Smooth muscle cell (in vitro differentiated cells): ENCODE measurements around the gene TSPAN5. TPM values are rescaled to one million over a fixed set of nuclear protein-coding genes. Genes with fewer than 3 reads are reported as not detected.

ENCODE experiments used
- DNase-seq: peaks from one replicate; lab custom pipeline; 2025; ENCODE audit not compliant: unreplicated experiment; lab: John Stamatoyannopoulos, UW
- H2AFZ ChIP-seq: fragments of 200-600 bp; sonication (generic); 2 replicates; pipeline ENCODE4 v1.6.0; 2016; ENCODE audit warnings: antibody characterized with exemption, low read depth, mild to moderate bottlenecking
- H3F3A ChIP-seq: fragments of 200-600 bp; sonication (generic); 2 replicates; pipeline ENCODE4 v1.6.0; 2017; ENCODE audit warnings: antibody characterized with exemption, low read depth
- H3K27ac ChIP-seq: fragments of 200-600 bp; sonication (generic); 2 replicates; pipeline ENCODE4 v1.5.1; 2016; ENCODE audit warnings: low read depth, mild to moderate bottlenecking
- H3K27me3 ChIP-seq: fragments of 200-600 bp; sonication (generic); 2 replicates; pipeline ENCODE4 v1.6.1; 2016; ENCODE audit warnings: low read depth, mild to moderate bottlenecking
- H3K36me3 ChIP-seq: fragments of 200-600 bp; sonication (generic); 2 replicates; pipeline ENCODE4 v1.5.1; 2016; ENCODE audit warnings: low read depth
- H3K4me1 ChIP-seq: fragments of 200-600 bp; sonication (generic); 2 replicates; pipeline ENCODE4 v1.5.1; 2016; ENCODE audit warnings: low read depth
- H3K4me2 ChIP-seq: fragments of 200-600 bp; sonication (generic); 2 replicates; pipeline ENCODE4 v1.6.0; 2016; ENCODE audit warnings: mild to moderate bottlenecking
- H3K4me3 ChIP-seq: fragments of 200-600 bp; sonication (generic); 2 replicates; pipeline ENCODE4 v1.5.1; 2016; ENCODE audit warnings: mild to moderate bottlenecking
- H3K79me2 ChIP-seq: fragments of 200-600 bp; sonication (generic); 2 replicates; pipeline ENCODE4 v1.6.0; 2016; ENCODE audit warnings: low read depth, mild to moderate bottlenecking
- H3K9ac ChIP-seq: fragments of 200-600 bp; sonication (generic); 2 replicates; pipeline ENCODE4 v1.6.0; 2016; ENCODE audit warnings: low read depth
- H3K9me3 ChIP-seq: fragments of 200-600 bp; sonication (generic); replicated peaks from 2 replicates; pipeline ENCODE4 v1.5.1; 2016; ENCODE audit warnings: low read depth
- H4K20me1 ChIP-seq: fragments of 200-600 bp; sonication (generic); 2 replicates; pipeline ENCODE4 v1.6.0; 2016; ENCODE audit warnings: low read depth
- WGBS: methylation state at CpG from one replicate; pipeline ENCODE4 v1.1.7; 2016; ENCODE audit warnings: low lambda C conversion rate; 5-methylcytosine and 5-hydroxymethylcytosine counted together
- polyA plus RNA-seq: library from polyadenylated mRNA; unstranded; fragments of >200 nt; fragmentation: Nextera tagmentation; extraction: Ambion mirVana; gene quantifications from 2 replicates; pipeline ENCODE4 v1.2.1, GENCODE V29; 2016
- total RNA-seq: library from RNA; depleted of rRNA; stranded (reverse); fragments of >200 nt; gene quantifications from 2 replicates; pipeline ENCODE4 v1.2.3, GENCODE V29; 2014
- TF ChIP-seq, protein P1 (sequence below): fragments of 200-600 bp; sonication (generic); IDR thresholded peaks from 2 replicates; pipeline ENCODE4 v1.5.1; 2017; ENCODE audit warnings: borderline replicate concordance, mild to moderate bottlenecking, antibody characterized with exemption; ENCODE audit not compliant: insufficient read depth, poor library complexity, severe bottlenecking

TSPAN5 gene
- total and polyA plus RNA-seq, 2 experiments from 2014 or later, result 28.3 to 35.8 TPM

DNA sequence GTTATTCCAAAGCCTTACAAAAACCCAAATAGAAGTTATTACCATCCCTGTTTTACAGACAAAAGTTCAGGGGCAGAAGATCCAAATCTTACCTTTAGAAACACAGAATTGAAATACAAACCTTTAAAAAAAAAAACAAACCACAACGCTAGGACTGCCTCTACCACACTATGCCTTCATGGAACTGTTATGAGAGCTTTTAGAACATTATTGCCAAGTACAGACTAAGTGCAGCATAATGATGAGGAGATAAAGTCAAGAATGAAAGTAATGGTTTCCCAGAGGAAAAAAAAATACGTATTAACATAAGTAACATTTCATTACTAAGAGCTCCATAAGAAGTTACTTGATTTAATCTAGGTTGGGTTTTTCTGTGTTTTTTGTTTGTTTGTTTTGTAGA, 34.3 kb downstream of the TSPAN5 start:
- H3K9ac ChIP-seq, result no peak overlapping the region
- H3K27ac ChIP-seq, result no peak overlapping the region
- peaks cover 46% of the 10 kb centered on the region for H3K4me1 ChIP-seq

DNA sequence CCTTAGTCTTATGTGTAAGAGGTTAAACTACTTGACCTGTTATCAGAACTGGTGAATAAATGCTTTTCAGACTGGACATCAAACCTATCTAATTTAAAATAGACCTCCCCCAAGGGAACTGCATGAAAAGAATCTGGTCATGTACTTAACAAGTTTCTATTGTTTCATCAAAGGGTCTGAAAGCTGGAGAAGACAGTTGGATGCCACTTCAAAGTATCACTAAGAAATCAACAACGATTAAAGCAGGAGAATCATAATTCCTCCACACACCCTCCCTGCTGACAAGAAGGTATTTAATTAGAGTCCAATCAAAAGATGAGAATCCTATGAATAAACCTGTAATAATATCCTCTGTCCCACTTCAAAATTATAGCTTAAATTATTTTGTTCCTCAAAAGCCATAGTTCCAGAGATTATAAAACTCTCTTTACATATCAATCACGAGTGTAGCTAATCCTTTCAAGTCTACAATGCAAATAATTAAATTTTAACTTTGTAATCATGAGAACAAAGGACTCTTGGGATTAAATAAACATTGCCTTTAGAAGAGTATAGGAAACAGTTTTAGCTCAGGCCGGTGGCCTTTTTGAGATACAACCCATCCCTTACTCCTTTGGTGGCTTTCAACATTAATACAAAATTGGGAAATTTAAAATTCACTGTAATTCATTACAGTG, 35.1 kb downstream of the TSPAN5 start:
- Histone ChIP-seq H3F3A (peaks cover 10% of the 10 kb centered on the region), H3K4me3 (no peak overlapping the region), H3K9ac (no peak overlapping the region), H3K9me3 (no peaks in the 10 kb centered on the region), H3K79me2 (peaks cover 100% of the 10 kb centered on the region), H3K4me1 (peaks cover 46% of the 10 kb centered on the region), H3K27me3 (no peaks in the 10 kb centered on the region), H3K36me3 (no peaks in the 10 kb centered on the region), H3K27ac (no peak overlapping the region), H3K4me2 (no peak overlapping the region), H4K20me1 (no peaks in the 10 kb centered on the region), H2AFZ (no peak overlapping the region)
- WGBS, result 78% methylated on average over 3 of the region's 3 CpGs
- no peak for DNase-seq
- TF ChIP-seq, protein P1, sequence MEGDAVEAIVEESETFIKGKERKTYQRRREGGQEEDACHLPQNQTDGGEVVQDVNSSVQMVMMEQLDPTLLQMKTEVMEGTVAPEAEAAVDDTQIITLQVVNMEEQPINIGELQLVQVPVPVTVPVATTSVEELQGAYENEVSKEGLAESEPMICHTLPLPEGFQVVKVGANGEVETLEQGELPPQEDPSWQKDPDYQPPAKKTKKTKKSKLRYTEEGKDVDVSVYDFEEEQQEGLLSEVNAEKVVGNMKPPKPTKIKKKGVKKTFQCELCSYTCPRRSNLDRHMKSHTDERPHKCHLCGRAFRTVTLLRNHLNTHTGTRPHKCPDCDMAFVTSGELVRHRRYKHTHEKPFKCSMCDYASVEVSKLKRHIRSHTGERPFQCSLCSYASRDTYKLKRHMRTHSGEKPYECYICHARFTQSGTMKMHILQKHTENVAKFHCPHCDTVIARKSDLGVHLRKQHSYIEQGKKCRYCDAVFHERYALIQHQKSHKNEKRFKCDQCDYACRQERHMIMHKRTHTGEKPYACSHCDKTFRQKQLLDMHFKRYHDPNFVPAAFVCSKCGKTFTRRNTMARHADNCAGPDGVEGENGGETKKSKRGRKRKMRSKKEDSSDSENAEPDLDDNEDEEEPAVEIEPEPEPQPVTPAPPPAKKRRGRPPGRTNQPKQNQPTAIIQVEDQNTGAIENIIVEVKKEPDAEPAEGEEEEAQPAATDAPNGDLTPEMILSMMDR, result no peak

More for the DNA sequence above, 34.3 kb downstream of the TSPAN5 start:
- no peak for DNase-seq
- Histone ChIP-seq H3K4me3 (no peak overlapping the region), H3K9me3 (no peaks in the 10 kb centered on the region), H3K27me3 (no peaks in the 10 kb centered on the region), H3K4me2 (no peak overlapping the region), H3F3A (peaks cover 16% of the 10 kb centered on the region), H4K20me1 (no peaks in the 10 kb centered on the region), H3K79me2 (peaks cover 100% of the 10 kb centered on the region), H3K36me3 (no peaks in the 10 kb centered on the region), H2AFZ (no peak overlapping the region)
- 75% methylated on average over 2 of the region's 2 CpGs for WGBS
- TF ChIP-seq, protein P1, result no peak

DNA sequence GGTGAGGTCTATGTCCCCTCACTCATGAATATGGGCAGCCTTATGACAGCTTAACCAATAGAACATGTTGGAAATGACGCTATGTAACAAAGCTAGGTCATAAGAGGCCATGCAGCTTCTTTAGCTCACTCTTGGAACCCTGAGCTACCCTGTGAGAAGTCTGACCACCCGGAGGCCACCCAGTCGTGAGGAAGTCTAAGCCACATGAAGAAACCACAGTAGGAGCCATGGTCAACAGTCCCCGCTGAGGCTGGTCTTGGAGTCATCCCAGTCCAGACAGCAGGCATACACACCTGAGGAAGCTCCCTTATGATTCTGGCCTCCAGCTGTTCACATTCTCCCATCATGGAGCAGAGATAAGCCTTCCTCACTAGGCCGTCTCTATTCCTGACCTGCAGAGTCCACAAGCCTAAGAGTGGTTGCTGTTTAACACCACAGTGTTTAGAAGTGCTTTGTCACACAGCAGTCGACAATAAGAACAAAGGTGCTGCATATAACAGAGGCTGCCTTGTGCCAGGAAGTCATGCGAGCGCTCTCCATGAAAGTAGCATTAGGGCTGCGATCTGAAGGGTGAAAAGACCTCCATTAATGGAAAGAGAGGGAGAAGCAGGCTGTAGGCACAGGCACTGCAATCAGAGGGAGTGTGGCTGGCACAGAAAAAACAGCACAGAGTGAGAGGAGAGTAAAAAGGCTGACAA, 38.2 kb downstream of the TSPAN5 start:
- peaks cover 25% of the 10 kb centered on the region for H3K4me1 ChIP-seq
- no peaks in the 10 kb centered on the region for H4K20me1 ChIP-seq
- H3K4me2 ChIP-seq, result no peak overlapping the region
- DNase-seq, result no peak
- no peaks in the 10 kb centered on the region for H3K36me3 ChIP-seq
- H3K9ac ChIP-seq, result no peak overlapping the region
- peaks cover 100% of the 10 kb centered on the region for H3K79me2 ChIP-seq
- H2AFZ ChIP-seq, result no peak overlapping the region
- H3K9me3 ChIP-seq, result no peaks in the 10 kb centered on the region
- no peaks in the 10 kb centered on the region for H3K27me3 ChIP-seq
- TF ChIP-seq, protein P1, result no peak
- no peak overlapping the region for H3K27ac ChIP-seq
- H3F3A ChIP-seq, result no peaks in the 10 kb centered on the region
- 89% methylated on average over 9 of the region's 9 CpGs for WGBS
- no peak overlapping the region for H3K4me3 ChIP-seq
